Skeletal muscle tissue (tissue), 4 donors: Measurements from ENCODE around the gene IFT88. TPM values are rescaled to one million over a fixed set of nuclear protein-coding genes. Genes with fewer than 3 reads are reported as not detected.

Experiments
- H3K27ac ChIP-seq: one replicate; pipeline ENCODE4 v1.7.0; 2013; ENCODE audit warnings: mild to moderate bottlenecking, low read depth, low read length, inconsistent platforms
- H3K27me3 ChIP-seq, 3 donors: one replicate each; pipeline ENCODE4 v1.7.0; 2013; ENCODE audit warnings: low read length in 3 of 3; ENCODE audit not compliant: control insufficient read depth in 3 of 3, insufficient read depth in 3 of 3
- H3K36me3 ChIP-seq, 3 donors: one replicate each; pipeline ENCODE4 v1.7.0; 2013; ENCODE audit warnings: low read length in 3 of 3; ENCODE audit not compliant: control insufficient read depth in 3 of 3, insufficient read depth in 3 of 3
- H3K4me1 ChIP-seq, 3 donors: one replicate each; pipeline ENCODE4 v1.7.0; 2013; ENCODE audit warnings: low read length in 3 of 3, mild to moderate bottlenecking in 3 of 3; ENCODE audit not compliant: control insufficient read depth in 3 of 3, insufficient read depth in 3 of 3
- H3K4me3 ChIP-seq, 3 donors: one replicate each; pipeline ENCODE4 v1.7.0; 2013; ENCODE audit warnings: low read length in 3 of 3
- H3K9ac ChIP-seq, 3 donors: one replicate each; pipeline ENCODE4 v1.7.0; 2013; ENCODE audit warnings: low read length in 3 of 3, mild to moderate bottlenecking in 3 of 3, moderate library complexity in 2 of 3, low read depth in 1 of 3
- H3K9me3 ChIP-seq, 3 donors: one replicate each; pipeline ENCODE4 v1.7.0; 2013; ENCODE audit warnings: low read length in 3 of 3; ENCODE audit not compliant: control insufficient read depth in 3 of 3
- total RNA-seq: library from RNA; depleted of rRNA; stranded (reverse); fragments of >200 nt; gene quantifications from one replicate; pipeline ENCODE4 v1.2.3, GENCODE V29; 2014
- donor health status: Osteomylitis.

Gene IFT88
- total RNA-seq, 1 donor from 2014 or later, result 14.6 TPM

DNA sequence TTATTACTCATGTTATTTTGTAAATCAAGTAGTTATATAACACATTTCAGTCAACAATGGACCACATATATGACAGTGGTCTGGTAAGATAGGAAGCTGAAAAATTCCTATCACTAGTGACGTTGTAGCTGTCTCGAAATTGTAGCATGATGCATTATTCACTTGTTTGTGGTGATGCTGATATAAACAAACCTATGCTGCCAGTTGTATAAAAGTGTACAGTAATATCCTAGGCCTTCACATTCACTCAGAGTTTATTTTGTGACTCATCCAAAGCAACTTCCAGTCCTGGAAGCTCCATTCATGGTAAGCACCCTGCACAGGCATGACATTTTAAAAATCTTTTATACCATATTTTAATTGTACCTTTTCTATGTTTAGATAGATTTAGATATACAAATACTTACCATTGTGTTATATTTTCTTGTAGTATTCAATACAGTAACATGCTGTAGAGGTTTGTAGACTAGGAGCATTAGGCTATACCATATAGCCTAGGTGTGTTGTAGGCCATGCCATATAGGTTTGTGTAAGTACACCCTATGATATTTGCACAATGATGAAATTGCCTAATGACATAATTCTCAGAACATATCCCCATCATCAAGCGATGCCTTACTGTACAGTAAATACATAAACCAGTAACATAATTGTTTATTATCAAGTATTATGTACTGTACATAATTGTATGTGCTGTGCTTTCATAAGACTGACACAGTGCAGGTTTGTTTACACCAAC, 49.3 kb downstream of the IFT88 start:
- no peaks in the 10 kb centered on the region for H3K9me3 ChIP-seq
- H3K4me1 ChIP-seq, result no peaks in the 10 kb centered on the region
- no peak overlapping the region for H3K4me3 ChIP-seq
- no peak overlapping the region for H3K27ac ChIP-seq
- H3K36me3 ChIP-seq, result peaks cover 3 to 8% (median 7%) of the 10 kb centered on the region in 3 donors
- no peak overlapping the region for H3K9ac ChIP-seq
- H3K27me3 ChIP-seq, result no peaks in the 10 kb centered on the region

DNA sequence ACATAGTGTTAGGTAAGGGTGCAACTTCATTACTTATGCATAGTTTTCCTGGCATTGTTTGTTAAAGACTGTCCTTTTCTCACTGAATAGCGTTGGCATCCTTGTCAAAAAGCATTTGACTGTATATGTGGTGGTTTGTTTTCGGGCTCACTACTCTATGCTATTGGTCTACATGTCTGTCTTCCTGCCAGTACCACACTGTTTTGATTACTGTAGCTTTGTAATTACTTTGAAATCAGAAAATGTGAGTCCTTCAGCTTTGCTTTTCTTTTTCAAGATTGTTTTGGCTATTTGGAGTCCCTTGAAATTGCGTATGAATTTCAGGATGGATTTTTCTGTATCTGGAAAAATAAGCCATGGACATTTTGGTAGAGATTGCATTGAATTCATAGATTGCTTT, 56.0 kb downstream of the IFT88 start:
- Histone ChIP-seq H3K36me3 (peaks cover 0 to 6% (median 3%) of the 10 kb centered on the region in 3 donors), H3K9me3 (peaks cover 0 to 2% (median 0%) of the 10 kb centered on the region in 3 donors), H3K27me3 (no peaks in the 10 kb centered on the region), H3K4me3 (no peak overlapping the region), H3K4me1 (no peaks in the 10 kb centered on the region), H3K9ac (no peak overlapping the region), H3K27ac (no peak overlapping the region)

DNA sequence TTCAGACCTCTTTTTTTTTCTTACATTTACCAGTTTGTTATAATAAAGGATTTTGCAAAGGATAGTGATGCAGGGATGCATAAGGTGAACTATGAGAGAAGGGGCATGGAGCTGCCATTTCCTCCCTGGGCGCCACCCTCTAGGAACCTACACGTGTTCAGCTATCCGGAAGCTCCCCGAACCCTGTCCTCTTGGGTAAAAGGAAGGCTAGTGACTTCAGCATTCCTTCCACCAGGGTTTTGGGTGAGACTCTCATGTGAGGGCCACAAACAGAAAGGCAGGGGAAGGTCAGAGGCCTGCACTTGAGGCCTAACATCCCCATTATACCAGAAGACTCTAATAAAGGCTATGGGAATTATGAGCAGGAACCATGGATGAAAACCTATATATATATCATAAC, 57.3 kb downstream of the IFT88 start:
- H3K27me3 ChIP-seq, result no peaks in the 10 kb centered on the region
- peaks cover 0 to 8% (median 2%) of the 10 kb centered on the region in 3 donors for H3K36me3 ChIP-seq
- H3K9me3 ChIP-seq, result peaks cover 0 to 2% (median 0%) of the 10 kb centered on the region in 3 donors

DNA sequence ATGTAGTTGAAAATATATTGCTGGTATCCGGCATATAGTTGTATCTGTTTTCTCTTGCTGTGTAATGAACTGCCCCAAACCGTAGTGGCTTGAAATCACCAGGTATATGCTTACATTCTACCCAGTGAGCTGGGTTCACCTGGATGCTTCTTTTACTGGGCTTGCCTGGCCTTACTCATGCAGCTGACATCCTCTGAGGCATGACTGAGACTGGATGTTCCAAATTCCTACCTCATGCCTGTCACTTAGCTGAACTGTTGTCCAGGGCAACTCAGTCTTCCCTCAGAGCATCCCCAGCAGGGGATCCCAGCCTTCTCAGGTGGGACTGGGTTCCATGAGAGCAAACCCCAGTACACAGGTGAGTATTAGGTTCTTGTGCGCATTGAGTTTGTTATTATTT, 66.8 kb downstream of the IFT88 start:
- H3K9me3 ChIP-seq, result no peaks in the 10 kb centered on the region
- no peak overlapping the region for H3K27ac ChIP-seq
- no peaks in the 10 kb centered on the region for H3K4me1 ChIP-seq
- peaks cover 0 to 11% (median 0%) of the 10 kb centered on the region in 3 donors for H3K36me3 ChIP-seq
- no peaks in the 10 kb centered on the region for H3K27me3 ChIP-seq
- H3K4me3 ChIP-seq, result no peak overlapping the region
- no peak overlapping the region for H3K9ac ChIP-seq

More for the DNA sequence above, 57.3 kb downstream of the IFT88 start:
- Histone ChIP-seq H3K4me3 (no peak overlapping the region), H3K4me1 (no peaks in the 10 kb centered on the region), H3K27ac (no peak overlapping the region), H3K9ac (no peak overlapping the region)

DNA sequence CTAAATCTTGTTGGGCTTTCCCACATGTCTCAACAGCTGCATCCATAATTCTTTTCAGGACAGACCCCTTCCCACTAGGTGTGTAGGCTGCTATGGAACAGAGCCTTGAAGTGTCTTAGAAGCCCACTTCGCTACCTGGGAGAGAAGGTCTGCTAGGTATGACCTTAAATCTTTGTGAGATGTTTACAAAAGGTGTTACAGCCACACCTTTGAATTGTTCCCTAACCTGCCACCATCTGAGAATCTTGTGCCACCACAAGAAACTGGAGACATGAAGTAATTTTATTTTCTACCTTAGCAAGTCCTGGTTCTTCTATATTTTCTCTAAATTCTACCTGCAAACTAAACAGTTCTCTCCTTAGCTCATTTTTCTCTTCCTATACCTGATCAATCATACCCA, 69.1 kb downstream of the IFT88 start:
- no peaks in the 10 kb centered on the region for H3K4me1 ChIP-seq
- peaks cover 0 to 10% (median 0%) of the 10 kb centered on the region in 3 donors for H3K36me3 ChIP-seq
- H3K27ac ChIP-seq, result no peak overlapping the region
- no peaks in the 10 kb centered on the region for H3K27me3 ChIP-seq
- no peaks in the 10 kb centered on the region for H3K9me3 ChIP-seq
- no peak overlapping the region for H3K9ac ChIP-seq
- H3K4me3 ChIP-seq, result no peak overlapping the region

DNA sequence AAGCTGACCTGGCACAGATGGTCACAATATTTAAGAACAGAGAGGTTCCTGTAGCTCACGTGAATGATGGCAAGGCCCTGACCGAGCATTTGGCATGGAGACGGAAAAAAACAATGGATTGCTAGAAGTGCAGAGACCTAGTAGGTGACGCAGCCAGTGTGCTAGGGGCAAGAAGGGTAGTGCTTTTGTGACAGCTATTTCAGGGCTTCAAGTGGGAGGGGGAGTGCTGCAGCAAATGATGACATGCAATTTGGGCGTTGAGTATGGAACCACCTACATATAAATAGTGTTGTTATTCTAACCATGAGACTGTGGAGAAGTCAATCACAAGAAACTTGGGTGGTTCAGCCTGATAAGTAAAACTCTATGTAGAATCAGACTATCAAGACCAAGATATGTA, 70.9 kb downstream of the IFT88 start:
- H3K9ac ChIP-seq, result no peak overlapping the region
- no peak overlapping the region for H3K4me3 ChIP-seq
- H3K27ac ChIP-seq, result no peak overlapping the region
- H3K27me3 ChIP-seq, result no peaks in the 10 kb centered on the region
- peaks cover 0 to 10% (median 0%) of the 10 kb centered on the region in 3 donors for H3K36me3 ChIP-seq
- H3K9me3 ChIP-seq, result no peaks in the 10 kb centered on the region
- no peaks in the 10 kb centered on the region for H3K4me1 ChIP-seq

DNA sequence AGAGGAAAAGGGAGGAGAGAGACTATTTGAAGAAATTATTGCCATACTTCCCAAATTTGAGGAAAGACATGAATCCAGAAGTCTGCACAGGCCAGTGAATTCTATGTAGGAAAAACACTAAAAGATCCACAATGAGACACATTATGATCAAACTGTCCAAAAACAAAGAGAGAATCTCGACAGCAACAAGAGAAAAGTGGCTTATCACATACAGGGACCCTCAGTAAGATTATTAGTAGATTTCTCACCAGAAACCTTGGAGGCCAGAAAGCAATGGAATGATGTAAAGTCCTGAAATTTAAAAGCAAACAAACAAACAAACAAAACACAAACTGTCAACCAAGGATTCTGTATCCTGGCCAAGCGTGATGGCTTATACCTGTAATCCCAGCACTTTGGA, 80.8 kb downstream of the IFT88 start:
- Histone ChIP-seq H3K36me3 (peaks cover 0 to 5% (median 5%) of the 10 kb centered on the region in 3 donors), H3K9me3 (no peaks in the 10 kb centered on the region), H3K4me3 (no peak overlapping the region), H3K9ac (no peak overlapping the region), H3K4me1 (no peaks in the 10 kb centered on the region), H3K27ac (no peak overlapping the region), H3K27me3 (no peaks in the 10 kb centered on the region)

DNA sequence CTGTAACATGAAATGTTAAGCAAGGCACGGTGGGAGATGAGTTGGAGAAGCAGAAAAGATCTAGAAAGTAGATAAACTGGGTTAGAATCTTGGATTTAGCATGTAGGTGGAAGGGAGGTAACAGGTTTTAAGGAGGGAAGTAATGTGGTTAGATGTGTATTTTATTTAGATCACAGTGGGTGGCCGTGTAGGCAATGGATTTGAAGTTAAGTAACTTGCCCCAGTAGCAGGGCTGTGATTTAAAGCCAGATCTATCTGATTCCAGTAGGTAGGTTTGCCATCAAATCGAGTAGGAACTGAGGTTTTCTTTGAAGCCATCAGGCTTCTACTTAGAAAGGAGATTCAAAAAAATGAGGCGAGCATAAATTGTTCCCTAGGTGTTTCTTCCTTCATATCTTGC, 86.0 kb downstream of the IFT88 start:
- Histone ChIP-seq H3K4me1 (no peaks in the 10 kb centered on the region), H3K9ac (no peak overlapping the region), H3K27me3 (no peaks in the 10 kb centered on the region), H3K4me3 (no peak overlapping the region), H3K27ac (no peak overlapping the region), H3K36me3 (no peaks in the 10 kb centered on the region), H3K9me3 (no peaks in the 10 kb centered on the region)

DNA sequence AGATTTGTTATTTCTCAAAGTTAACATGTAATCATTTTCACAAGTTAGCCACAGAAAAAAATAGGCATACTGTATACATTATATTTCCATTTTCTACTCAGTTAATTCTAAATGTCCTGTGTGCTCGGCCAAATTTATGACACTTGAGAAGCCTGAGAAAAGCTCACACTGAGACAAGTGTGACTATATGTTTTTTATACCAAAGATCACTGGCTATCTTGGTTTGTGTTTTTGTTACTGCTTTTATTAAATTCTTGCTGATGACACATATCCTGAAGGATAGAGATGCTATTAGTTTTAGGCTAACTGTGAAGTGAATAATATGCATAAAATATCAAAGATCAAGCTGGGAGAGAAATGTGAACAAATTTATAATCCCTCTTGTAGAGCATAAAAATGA, 87.2 kb downstream of the IFT88 start:
- Histone ChIP-seq H3K27me3 (no peaks in the 10 kb centered on the region), H3K36me3 (peaks cover 0 to 3% (median 0%) of the 10 kb centered on the region in 3 donors), H3K9ac (no peak overlapping the region), H3K27ac (no peak overlapping the region), H3K9me3 (no peaks in the 10 kb centered on the region), H3K4me1 (no peaks in the 10 kb centered on the region), H3K4me3 (no peak overlapping the region)

DNA sequence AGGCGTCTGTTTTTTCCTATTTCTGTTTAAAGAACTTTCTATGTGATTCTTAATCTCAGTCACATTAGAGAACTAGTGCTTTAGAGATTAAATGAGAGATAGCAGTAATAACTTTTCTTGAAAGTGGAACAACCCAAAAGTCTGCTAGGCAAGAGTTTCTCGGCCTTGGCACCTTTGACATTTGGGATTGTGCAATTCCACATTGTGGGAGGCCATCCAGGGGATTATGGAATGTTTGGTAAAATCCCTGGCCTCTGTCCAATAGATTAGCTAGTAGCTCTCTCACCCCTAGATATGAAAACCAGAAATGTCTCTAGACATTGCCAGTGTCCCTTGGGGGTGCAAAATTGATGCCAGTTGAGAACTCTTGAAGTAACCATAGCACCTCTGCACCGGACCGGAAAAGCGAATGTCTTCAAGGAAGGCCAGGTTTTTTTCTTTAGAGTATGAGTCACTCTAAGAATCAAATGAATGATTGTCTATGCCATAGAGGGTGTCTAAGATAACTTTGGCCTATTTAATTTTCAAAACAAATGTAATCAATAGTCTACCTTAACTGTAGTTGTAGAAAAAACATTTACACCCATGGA, 91.6 kb downstream of the IFT88 start:
- Histone ChIP-seq H3K9me3 (no peaks in the 10 kb centered on the region), H3K9ac (no peak overlapping the region), H3K4me1 (no peaks in the 10 kb centered on the region), H3K27me3 (no peaks in the 10 kb centered on the region), H3K4me3 (no peak overlapping the region), H3K36me3 (peaks cover 0 to 7% (median 2%) of the 10 kb centered on the region in 3 donors), H3K27ac (no peak overlapping the region)
